Measurements from ENCODE around the gene EZH1.
A peak's percentile ranks its signal among the peaks of the same experiment; 100 is the strongest.
"Not testable (repeated sequence)": the region's sequence is repeated elsewhere in the genome, so short reads cannot be mapped to it uniquely, and the experiment has no call there.

The EZH1 gene

DNA sequence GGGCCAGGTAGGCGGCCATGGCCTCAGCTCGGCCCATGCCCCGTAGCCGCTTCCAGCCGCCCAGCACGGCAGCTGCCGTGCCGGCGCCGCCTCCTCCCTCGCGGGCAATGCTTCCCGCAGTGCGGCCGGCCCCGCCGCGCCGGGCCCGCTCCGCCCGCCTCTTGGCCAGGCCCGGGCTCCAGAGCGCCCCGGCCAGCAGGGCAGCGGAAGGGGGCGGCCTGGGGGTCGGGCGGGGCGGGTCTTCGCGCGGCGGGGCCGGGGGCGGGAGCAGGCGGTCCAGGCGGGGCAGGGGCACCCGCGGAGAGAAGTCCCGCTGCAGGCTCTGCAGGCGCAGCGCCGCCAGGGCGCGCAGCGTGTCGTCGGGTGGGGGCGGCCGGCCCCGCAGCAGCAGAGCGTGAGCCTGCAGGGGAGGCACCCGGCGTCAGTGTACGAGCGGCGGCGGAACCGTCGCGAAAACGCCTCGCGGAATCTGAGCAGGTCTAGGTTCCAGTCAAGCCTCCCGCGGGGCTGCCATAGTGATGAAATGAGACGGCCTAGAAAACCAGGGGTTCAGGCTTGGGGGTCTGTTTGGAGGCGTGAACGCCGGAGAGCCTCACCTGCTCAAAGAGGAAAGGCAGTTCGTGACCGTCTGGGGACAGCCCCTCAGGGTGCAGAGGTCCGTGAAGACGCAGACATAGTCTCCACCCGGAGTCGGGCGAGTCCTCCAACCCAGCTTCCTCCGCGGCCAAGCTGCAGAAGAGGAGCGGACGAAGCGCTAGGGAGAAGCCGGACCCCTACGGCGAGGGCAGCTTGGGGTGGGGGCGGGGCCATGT is 74.7 kb downstream of the EZH1 start:
- peak; percentile 38 for DNase-seq (ENCODE audit: low spot score)

DNA sequence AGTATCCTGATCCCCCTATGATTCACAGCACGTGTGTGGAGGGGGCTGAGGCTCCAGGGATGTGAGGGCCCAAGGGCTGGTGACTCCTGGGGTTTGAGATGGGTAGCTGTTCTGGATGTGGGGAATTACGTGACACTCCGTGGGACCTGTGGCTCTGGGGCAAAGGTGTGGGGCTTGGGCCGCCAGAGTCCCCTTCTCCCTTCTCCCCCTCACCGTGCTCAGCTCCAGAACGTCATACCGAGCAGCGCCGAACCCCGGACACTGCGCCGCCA is 75.2 kb downstream of the EZH1 start:
- no peak for DNase-seq (ENCODE audit: low spot score)

DNA sequence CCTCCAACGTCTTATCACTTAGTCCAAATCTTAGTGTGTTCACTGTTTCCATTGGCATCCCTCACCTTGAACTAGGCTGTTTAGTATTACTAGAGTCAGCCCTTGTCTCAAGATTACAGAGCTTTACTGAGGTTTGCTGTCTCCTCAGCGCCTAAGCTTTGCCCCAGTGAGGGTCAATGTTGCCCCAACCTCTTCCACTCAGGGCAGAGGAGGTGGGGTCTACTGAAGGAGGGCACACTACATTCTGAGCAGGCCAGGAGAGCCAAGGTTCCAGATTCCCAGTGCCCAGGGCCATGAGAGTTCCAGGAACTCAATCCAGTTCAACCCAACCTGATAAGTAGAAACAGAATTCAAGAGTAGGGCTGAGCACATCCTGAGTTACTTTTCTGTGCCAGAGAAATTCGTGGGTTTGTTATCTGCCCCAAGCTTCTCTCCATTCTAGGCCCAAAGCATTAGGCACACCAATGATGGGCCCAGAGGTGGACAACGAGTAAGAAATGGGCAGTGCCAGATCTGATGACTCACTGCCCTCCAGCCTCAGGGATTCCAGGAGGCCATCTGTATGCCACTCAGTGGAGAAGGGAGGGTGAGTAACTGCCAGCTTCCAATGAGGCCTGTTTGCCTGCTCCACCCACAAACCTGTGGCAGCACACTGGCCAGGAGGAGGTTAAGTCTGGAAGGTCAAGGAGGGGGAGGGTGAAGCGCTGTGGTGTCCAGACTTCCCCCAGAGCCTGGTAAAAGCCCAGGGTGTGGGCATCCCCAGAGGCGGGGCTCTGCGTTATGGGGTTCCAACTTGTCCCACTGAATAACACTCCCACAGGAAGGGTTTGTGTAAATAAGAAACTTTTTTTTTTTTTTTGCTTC is 77.5 kb downstream of the EZH1 start:
- no peak for DNase-seq (ENCODE audit: low spot score)

DNA sequence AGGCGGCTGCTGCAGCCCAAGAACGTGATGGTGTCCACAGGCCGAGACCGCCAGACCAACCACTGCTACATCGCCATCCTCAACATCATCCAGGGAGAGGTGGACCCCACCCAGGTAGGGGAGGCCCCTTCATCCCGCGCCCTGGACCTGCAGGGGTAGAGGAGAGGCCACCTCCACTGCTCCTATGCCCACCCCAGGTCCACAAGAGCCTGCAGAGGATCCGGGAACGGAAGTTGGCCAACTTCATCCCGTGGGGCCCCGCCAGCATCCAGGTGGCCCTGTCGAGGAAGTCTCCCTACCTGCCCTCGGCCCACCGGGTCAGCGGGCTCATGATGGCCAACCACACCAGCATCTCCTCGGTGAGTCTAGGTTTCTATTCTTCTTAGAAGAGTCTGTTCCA is 78.7 kb downstream of the EZH1 start:
- not testable (repeated sequence) for DNase-seq (ENCODE audit: low spot score)

DNA sequence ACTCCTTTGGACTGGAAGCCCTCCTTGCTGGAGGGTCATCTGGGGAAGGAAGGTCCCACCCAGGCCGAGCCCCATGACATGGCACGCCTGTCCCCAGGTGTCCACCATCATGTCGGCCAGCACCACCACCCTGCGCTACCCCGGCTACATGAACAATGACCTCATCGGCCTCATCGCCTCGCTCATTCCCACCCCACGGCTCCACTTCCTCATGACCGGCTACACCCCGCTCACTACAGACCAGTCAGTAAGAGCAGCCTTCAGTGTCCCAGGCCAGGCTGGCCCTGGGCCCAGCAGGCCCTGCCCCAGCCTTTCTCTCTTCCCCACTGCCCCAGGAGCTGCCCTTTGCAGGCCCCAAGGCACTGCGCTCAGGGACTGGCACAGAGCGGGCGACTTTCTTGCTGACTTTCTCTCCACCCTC is 79.2 kb downstream of the EZH1 start:
- no peak for DNase-seq (ENCODE audit: low spot score)

DNA sequence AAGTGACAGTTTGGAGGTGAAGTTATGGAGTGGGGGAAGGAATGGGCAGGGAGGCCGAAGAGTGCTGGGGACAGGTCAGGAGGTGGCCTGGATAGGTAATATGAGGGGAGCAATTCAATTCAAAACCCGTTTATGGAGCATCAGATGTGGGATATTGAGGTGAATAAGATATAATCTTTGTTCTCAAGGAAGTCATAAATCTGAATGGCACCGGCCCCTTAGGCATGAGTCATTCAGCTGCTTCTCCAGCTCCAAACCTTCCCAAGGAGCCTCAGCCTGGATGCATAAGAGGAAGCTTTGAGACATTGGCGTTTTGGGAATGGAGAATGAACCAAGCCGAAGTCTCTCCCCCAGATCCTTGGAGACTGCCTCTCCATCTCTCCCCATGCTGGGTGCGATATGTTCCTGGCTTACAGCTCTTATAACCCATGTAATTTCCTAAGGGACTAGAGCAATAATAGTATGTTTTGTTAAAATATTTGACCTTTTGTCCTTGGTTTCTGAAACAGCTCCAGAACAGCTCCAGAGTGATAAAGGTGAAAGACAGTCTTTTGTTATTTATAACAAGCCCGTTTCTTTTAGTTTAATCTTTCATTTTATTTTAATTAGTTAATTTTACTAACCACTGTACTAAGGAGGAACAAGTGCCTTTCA is 84.0 kb downstream of the EZH1 start:
- DNase-seq (ENCODE audit: low spot score), result no peak

DNA sequence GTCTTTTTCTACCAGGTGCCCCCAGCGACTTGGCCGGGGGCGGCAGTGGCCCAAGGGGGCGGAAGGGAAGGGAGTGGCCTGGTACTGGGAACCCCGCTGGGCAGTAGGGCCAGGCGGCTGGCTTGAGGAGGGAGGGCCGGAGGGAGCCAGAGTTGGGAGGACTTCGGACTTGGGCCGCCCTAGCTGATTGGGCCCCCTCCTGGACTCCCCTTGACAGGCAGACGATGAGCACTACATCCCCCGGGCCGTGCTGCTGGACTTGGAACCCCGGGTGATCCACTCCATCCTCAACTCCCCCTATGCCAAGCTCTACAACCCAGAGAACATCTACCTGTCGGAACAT is 84.9 kb downstream of the EZH1 start:
- not testable (repeated sequence) for DNase-seq (ENCODE audit: low spot score)

DNA sequence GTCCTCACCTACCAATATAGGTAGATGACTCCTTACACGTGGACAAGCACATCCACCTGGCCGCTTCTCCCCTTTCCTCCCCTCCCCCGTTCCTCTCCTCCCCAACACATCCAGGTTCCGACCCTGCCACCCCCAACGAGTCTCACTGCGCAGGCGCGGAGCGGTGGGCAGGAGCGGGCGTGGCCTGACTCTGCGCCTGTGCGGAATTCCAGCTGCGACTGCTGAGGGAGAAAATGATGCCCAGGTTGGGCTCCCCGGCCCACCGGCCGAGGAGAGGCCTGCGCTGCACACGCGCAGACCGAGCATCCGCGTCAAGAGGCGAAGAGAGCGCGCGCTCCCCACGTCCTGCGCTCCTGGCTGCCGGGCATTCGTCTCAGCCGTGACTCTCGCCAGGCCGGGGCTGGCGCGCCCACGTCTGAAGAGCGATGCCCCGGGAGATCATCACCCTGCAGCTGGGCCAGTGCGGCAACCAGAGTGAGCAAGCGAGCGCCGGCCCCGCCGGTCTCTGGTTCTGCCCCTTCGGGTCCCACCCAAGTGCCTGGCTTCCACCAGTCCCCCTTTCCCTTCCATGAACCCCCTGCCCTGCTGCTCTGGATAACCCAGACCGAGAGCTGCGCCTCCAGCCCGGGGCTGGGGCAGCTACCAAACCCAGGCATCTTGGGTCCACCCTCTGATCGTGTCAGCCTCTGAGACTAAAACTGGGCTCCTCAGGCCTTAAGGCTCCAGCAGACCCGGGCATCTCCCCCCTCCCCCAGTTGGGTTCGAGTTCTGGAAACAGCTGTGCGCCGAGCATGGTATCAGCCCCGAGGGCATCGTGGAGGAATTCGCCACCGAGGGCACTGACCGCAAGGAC is 85.5 kb downstream of the EZH1 start, which contains the start of gene TUBG2:
TSS of gene TUBG2 (plus strand) at position 206 of the 853 bp plus-strand sequence. CDS start at position 426, 220 bp downstream.
- peak; percentile 75 for DNase-seq (ENCODE audit: low spot score)

DNA sequence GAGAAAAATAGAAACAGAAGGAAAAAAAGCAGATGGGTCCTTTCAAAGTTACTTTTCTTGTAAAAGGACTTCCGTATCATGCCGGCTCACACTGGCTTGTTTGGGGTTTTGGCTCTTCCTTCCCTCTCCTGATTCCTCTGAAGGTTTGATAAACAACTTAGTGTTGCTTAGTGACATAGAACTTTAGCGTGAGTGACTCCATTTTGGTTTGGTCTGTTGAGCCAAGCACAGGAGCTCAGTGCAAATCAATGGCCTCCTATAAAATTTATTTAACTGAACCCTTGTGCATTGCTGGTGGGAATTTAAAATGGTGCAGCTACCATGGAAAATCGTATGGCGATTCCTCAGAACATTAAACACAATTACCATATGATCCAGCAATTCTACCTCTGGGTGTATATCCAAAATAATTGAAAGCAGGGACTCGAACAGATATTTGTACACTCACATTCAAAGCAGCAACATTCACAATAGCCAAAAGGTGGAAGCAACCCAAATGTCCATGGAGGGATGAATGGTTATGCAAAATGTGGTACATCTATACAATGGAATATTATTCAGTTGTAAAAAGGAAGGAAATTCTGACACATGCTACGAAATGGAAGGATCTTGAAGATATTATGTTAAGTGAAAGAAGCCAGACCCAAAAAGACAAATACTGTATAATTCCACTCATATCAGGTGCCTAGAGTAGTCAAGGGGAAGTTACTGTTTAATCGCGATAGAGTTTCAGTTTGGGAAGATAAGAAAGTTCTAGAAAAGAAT is 86.8 kb downstream of the EZH1 start:
- DNase-seq (ENCODE audit: low spot score), result no peak

DNA sequence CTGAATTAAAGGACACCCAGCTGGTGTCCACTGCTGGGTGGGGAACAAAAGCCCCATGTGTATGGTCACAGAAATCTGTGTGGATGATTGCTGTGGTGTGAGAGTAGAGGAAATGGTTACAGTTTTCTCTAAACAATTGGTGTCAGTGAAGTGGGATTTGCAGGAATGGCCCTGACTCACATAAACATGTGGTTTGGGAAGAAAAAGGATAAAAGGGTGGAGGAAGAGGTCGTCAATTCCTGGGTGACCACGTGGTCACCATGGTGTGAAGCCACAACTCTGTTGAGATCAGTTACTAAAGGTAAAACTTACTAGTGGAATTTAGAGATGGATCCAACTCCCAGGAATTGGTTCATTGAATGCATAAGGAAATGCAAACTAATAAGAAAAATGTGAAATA is 89.3 kb downstream of the EZH1 start:
- DNase-seq (ENCODE audit: low spot score), result no peak

DNA sequence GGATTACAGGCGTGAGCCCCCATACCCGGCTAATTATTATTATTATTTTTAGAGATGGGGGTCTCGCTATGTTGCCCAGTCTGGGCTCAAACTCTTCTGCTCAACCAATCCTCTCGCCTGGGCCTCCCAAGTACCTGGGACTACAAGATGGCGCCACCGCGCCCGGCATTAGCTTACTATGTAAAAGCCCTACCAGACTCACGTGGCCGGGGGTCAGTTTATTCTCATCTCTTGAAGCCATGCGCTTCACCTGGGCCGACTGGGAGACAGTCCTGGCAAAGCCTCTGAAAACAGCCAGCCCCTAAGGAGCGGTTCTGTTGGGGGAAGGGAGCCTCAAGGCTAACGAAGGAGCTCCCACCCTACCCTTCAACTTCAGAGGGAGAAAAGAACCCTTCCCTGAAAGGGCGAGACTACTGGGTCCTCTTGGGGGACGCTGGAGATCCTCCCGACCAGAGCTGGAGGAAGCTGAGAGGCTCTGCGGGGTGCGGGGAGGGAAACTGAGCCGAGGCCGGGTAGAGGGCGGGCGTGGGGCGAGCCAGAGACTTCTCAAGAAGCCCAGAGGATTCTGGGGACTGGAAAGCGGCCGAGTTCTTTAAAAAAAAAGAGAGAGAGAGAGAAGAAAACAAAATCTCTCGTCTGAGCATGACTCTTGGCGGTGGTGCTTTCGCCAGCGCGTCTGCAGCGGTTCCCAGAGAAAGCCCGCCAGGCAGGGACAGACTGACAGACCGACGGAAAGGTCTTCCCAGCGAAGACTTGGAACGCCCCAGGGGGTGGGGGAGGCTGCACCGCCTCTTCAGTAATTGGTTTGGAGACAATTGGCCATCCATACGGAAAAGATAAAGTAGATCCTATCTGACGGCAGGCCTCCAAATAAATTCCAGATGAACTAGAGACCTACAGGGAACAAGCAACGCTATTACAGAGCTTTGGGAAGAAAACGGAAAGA is 91.4 kb downstream of the EZH1 start:
- no peak for DNase-seq (ENCODE audit: low spot score)

DNA sequence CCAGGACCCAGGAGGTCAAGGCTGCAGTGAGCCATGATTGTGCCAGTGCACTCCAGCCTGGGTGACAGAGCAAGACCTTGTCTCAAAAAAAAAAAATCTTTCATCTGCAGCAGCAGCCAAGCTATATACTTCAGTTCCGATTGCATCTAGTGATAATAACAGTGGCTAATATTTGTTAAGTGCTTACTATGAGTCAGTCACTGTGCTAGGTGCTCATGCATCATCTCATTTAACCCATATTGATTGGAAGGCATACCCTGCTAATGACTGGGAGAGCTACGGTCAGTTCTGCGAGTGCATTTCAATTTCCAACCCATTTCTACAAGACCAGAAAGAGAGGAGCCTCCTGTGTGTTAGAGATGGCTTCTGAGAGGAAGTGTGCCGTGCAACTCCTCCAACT is 93.4 kb downstream of the EZH1 start:
- no peak for DNase-seq (ENCODE audit: low spot score)
